Tibial nerve (tissue), 4 donors: ENCODE data around the gene PAPLN. TPM values are rescaled to one million over a fixed set of nuclear protein-coding genes. Genes with fewer than 3 reads are reported as not detected.

ENCODE experiments used
- DNase-seq, 2 donors: peaks; one replicate each; pipeline ENCODE4 v3.0.0-alpha.2; 2019; ENCODE audit warnings: low spot score in 2 of 2
- H3K27ac ChIP-seq, 4 donors: fragments of 200-600 bp; sonication (generic) in 3 of 4; one replicate each; pipeline ENCODE4 v1.5.1; 2017 to 2019; ENCODE audit warnings: mild to moderate bottlenecking in 1 of 4
- H3K27me3 ChIP-seq, 2 donors: fragments of 200-600 bp; sonication (generic) in 1 of 2; one replicate each; pipeline versions ENCODE4 v1.5.1 to v1.6.0; 2017 to 2019
- H3K36me3 ChIP-seq, 3 donors: fragments of 200-600 bp; sonication (generic); one replicate each; pipeline ENCODE4 v1.5.1; 2018 to 2019
- H3K4me1 ChIP-seq, 4 donors: fragments of 200-600 bp; sonication (generic) in 3 of 4; one replicate each; pipeline ENCODE4 v1.5.1; 2017 to 2019
- H3K4me3 ChIP-seq, 4 donors: fragments of 200-600 bp; sonication (generic) in 3 of 4; one replicate each; pipeline ENCODE4 v1.5.1; 2017 to 2019; ENCODE audit warnings: mild to moderate bottlenecking in 1 of 4, moderate library complexity in 1 of 4
- H3K9me3 ChIP-seq, 4 donors: fragments of 200-600 bp; sonication (generic) in 3 of 4; one replicate each; pipeline ENCODE4 v1.5.1; 2017 to 2019
- EP300 ChIP-seq, 2 donors: sonication (generic); formaldehyde crosslinking; IDR thresholded peaks; one replicate each; pipeline ENCODE4 v1.6.1; 2017; ENCODE audit warnings: antibody characterized with exemption in 2 of 2, mild to moderate bottlenecking in 1 of 2
- POLR2A ChIP-seq, 2 donors: fragments of 450-650 bp; IDR thresholded peaks; one replicate each; pipeline ENCODE4 v1.6.1; 2017; ENCODE audit warnings: antibody characterized with exemption in 2 of 2, mild to moderate bottlenecking in 2 of 2, moderate library complexity in 2 of 2
- WGBS, 2 donors: methylation state at CpG; one replicate each; pipeline ENCODE4 v1.1.5; 2018; 5-methylcytosine and 5-hydroxymethylcytosine counted together
- total RNA-seq, 4 donors: library from RNA; depleted of rRNA; stranded (reverse); fragments of >200 nt; gene quantifications; one replicate each; pipeline ENCODE4 v1.1.0, GENCODE V29; 2016
- TF ChIP-seq, protein P1 (sequence below), 5 experiments: fragments of 200-600 bp in 3 of 5; fragments of 450-650 bp in 2 of 5; sonication (generic) in 3 of 5; IDR thresholded peaks; one replicate each; pipeline ENCODE4 v1.5.1; 2016 to 2019; ENCODE audit warnings: antibody characterized with exemption in 5 of 5, mild to moderate bottlenecking in 3 of 5, moderate library complexity in 2 of 5

Gene PAPLN
- total RNA-seq, 4 donors from 2014 or later = 96.6 to 314 (median 206) TPM

DNA sequence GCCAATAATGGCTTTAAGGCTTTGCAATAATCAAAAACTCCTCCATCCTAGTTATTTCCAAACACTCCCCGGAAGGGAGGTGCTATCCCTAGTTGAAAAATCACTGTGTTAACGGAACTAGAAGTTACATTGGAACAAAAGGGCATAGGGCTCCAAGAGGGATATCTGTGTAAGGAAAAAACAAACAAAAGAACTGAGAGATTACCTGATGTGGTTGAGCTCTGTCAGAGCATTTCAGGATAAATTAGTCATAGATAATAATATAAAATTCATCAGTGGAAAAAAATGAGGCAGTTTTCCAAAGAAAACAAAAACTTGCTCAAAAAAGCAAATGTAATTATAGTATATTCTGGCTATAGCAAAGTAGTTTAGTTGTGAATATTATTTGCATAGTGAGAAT is 27.4 kb upstream of the PAPLN start:
- peaks cover 4 to 91% (median 9%) of the 10 kb centered on the region in 3 donors for H3K36me3 ChIP-seq

DNA sequence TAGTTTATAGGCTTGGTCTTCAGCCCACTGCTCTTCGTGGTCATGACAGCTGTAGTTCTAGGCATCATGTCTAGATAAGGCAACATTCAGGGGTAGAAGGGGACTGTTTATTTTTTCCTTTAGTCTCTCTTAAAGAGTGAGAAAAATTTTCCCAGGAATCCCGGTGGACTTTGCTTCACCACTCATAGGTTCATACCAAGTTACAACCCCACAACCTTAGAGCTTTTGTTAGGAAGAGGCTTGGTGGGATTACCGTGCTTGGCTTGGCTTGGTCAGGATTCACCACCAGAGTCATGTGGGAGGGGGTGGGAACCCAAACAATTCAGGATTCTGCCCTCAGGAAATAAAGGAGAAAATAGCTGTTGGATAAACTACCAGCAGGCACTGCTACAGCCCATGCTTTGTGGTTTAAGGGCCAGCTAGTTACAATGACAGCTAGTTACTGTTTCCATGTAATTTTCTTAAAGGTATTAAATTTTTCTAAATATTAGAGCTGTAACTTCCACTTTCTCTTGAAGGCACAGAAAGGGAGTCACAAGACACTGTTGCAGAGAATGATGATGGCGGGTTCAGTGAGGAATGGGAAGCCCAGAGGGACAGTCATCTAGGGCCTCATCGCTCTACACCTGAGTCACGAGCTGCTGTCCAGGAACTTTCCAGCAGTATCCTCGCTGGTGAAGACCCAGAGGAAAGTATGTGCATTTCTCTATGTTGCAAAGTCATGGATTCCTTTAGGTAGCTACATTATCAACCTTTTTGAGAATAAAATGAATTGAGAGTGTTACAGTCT is 25.9 kb upstream of the PAPLN start:
- peaks cover 0 to 14% (median 0%) of the 10 kb centered on the region in 4 donors for H3K4me1 ChIP-seq
- no peaks in the 10 kb centered on the region for H3K27me3 ChIP-seq
- TF ChIP-seq, protein P1, sequence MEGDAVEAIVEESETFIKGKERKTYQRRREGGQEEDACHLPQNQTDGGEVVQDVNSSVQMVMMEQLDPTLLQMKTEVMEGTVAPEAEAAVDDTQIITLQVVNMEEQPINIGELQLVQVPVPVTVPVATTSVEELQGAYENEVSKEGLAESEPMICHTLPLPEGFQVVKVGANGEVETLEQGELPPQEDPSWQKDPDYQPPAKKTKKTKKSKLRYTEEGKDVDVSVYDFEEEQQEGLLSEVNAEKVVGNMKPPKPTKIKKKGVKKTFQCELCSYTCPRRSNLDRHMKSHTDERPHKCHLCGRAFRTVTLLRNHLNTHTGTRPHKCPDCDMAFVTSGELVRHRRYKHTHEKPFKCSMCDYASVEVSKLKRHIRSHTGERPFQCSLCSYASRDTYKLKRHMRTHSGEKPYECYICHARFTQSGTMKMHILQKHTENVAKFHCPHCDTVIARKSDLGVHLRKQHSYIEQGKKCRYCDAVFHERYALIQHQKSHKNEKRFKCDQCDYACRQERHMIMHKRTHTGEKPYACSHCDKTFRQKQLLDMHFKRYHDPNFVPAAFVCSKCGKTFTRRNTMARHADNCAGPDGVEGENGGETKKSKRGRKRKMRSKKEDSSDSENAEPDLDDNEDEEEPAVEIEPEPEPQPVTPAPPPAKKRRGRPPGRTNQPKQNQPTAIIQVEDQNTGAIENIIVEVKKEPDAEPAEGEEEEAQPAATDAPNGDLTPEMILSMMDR (IDR thresholded peaks at IDR 0.05) = no peak
- no peak for TF ChIP-seq POLR2A (IDR thresholded peaks at IDR 0.05)
- TF ChIP-seq EP300 (IDR thresholded peaks at IDR 0.05) = no peak
- peaks cover 4 to 91% (median 9%) of the 10 kb centered on the region in 3 donors for H3K36me3 ChIP-seq
- 87 to 88% methylated on average over 7 of the region's 7 CpGs for WGBS, 2 donors
- no peaks in the 10 kb centered on the region for H3K9me3 ChIP-seq
- H3K27ac ChIP-seq = peak overlapping the region in 1 of 4 donors; percentile 8
- H3K4me3 ChIP-seq = no peak overlapping the region
- DNase-seq = no peak

More for the DNA sequence above, 27.4 kb upstream of the PAPLN start:
- WGBS, 2 donors = 55 to 71% methylated on average over 2 of the region's 2 CpGs
- Histone ChIP-seq H3K27me3 (no peaks in the 10 kb centered on the region), H3K4me1 (peaks cover 0 to 14% (median 0%) of the 10 kb centered on the region in 4 donors), H3K27ac (peak overlapping the region in 1 of 4 donors; percentile 9), H3K4me3 (no peak overlapping the region), H3K9me3 (no peaks in the 10 kb centered on the region)
- TF ChIP-seq POLR2A (IDR thresholded peaks at IDR 0.05) = no peak
- no peak for TF ChIP-seq EP300 (IDR thresholded peaks at IDR 0.05)
- TF ChIP-seq, protein P1 (IDR thresholded peaks at IDR 0.05) = no peak
- no peak for DNase-seq

DNA sequence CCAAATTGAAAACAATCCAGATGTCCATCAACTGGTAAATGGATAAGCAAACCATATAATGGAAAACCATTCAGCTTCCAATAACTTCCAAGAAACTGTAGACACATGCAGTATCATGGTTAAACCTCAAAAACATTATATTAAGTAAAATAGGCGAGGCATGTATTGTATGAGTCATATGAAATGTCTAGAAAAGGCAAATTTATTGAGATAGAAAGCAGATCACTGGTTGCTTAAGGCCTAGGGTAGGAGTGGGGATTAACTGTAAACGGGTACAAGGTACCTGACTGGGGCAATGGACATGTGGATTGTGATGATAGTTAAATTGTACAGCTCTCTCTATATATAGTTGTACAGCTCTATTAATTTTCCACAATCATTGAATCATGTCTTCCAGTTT is 21.3 kb upstream of the PAPLN start:
- WGBS, 2 donors = 90 to 92% methylated on average over 2 of the region's 2 CpGs
- H3K27me3 ChIP-seq = no peaks in the 10 kb centered on the region
- H3K36me3 ChIP-seq = peaks cover 0 to 83% (median 14%) of the 10 kb centered on the region in 3 donors
- no peak for DNase-seq
- no peak overlapping the region for H3K27ac ChIP-seq
- TF ChIP-seq EP300 (IDR thresholded peaks at IDR 0.05) = no peak
- TF ChIP-seq, protein P1 (IDR thresholded peaks at IDR 0.05) = no peak
- TF ChIP-seq POLR2A (IDR thresholded peaks at IDR 0.05) = no peak
- H3K4me1 ChIP-seq = no peaks in the 10 kb centered on the region
- H3K9me3 ChIP-seq = no peaks in the 10 kb centered on the region
- H3K4me3 ChIP-seq = no peak overlapping the region

DNA sequence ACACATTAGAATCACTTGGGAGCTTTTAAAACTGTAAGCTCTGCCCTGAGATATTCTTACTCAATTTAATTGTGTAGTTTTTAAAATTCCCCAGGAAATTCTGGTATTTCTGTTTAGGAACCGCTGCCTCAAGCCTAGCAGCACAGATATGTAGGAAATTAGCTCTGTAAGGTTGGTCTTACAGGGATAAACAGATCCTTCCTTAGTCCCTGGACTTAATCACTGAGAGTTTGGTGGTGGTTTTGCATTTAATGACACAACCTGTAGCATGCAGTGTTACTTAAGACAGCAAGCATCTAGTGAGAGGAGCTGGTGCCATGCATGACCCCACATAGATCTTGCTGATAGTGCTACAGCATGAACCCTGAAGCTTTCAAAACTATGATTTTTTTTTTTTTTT is 19.9 kb upstream of the PAPLN start:
- Histone ChIP-seq H3K27me3 (no peaks in the 10 kb centered on the region), H3K9me3 (no peaks in the 10 kb centered on the region), H3K36me3 (peaks cover 0 to 76% (median 14%) of the 10 kb centered on the region in 3 donors), H3K27ac (peak overlapping the region in 1 of 4 donors; percentile 67), H3K4me1 (peaks cover 0 to 9% (median 0%) of the 10 kb centered on the region in 4 donors), H3K4me3 (no peak overlapping the region)
- no peak for TF ChIP-seq POLR2A (IDR thresholded peaks at IDR 0.05)
- no peak for DNase-seq
- 72 to 89% methylated on average over 1 of the region's 1 CpG for WGBS, 2 donors

DNA sequence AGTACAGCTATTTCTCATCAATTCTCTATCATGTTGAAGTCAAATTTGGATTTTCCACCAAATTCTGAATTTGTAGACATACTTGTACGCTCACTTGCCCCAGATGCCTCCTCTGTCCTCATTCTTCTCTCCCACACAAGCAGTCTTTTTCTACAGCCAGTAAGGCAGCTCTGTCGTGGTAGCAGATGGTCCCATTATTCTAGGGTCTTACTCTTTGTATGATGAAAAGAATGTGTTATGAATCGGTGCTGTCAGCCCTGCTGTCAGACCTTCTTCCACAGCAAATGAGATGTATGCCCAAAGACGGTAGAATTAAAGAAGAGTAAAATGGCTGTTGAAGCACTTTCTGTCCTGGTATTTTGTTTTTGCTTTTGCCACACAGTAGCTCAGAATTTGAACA is 17.2 kb upstream of the PAPLN start:
- TF ChIP-seq POLR2A (IDR thresholded peaks at IDR 0.05) = no peak
- TF ChIP-seq, protein P1 (IDR thresholded peaks at IDR 0.05) = no peak
- no peak for TF ChIP-seq EP300 (IDR thresholded peaks at IDR 0.05)
- no peak overlapping the region for H3K4me3 ChIP-seq
- DNase-seq = no peak
- H3K36me3 ChIP-seq = peaks cover 0 to 50% (median 14%) of the 10 kb centered on the region in 3 donors
- H3K9me3 ChIP-seq = no peaks in the 10 kb centered on the region
- H3K27ac ChIP-seq = no peak overlapping the region
- H3K4me1 ChIP-seq = peaks cover 0 to 33% (median 3%) of the 10 kb centered on the region in 4 donors
- no peaks in the 10 kb centered on the region for H3K27me3 ChIP-seq
- WGBS, 2 donors = 70 to 84% methylated on average over 4 of the region's 4 CpGs
